ENCODE results near the gene UQCC5. TPM values are rescaled to one million over a fixed set of nuclear protein-coding genes. Genes with fewer than 3 reads are reported as not detected.

Gene UQCC5
- total RNA-seq, 1 experiment from 2014 or later: 45.8 TPM

DNA sequence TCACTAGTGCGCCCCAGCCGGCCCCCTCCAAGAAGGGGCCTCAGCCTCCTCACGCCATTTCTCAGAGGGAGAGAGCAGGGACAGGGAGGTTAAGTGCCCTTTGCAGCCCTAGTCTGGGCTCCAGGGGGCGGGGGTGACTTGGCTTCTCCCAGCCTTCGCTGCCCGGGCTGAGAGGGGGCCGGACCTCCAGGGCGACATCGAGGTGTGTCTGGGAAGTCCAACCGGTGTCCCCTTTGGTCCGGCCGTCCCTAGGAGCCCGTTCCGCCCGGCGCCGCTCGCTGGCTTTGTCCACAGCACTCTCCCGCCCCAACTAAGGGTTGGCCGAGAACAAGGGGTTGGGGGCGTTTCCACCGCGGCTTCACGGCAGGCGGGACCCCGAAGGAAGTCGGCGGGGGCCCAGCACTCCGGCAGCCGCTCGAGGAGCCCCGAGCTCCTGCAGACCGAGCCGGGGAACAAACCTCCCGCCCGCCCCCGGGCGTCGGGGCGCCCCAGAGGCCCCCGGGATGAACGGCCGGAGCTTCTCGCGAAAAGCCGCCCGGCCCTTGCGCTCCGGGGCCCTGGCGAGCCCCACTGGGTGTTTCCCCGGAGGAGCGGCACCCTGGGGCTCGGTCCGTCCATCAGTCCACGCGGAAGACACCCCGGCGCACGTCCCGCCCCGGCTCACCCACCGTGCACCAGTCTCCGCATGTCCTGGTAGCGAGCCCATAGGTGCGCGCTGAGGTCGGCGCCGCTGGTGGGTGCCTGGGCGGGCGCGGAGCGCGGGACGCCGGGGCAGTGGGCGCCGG is 3.4 kb upstream of the UQCC5 start:
- H3K9me3 ChIP-seq (ENCODE audit: control insufficient read depth, low read depth, low read length): no peaks in the 10 kb centered on the region
- H4K8ac ChIP-seq (replicated peaks; ENCODE audit: insufficient read length, low read depth, low read length): no peak overlapping the region
- H4K20me1 ChIP-seq (ENCODE audit: control insufficient read depth, insufficient read depth, insufficient read length): no peaks in the 10 kb centered on the region
- Mint-ChIP-seq H3K4me1 (peaks cover 34% of the 10 kb centered on the region in 2 experiments), H3K27me3 (ENCODE audit: low read depth) (no peaks in the 10 kb centered on the region), H3K36me3 (ENCODE audit: insufficient read depth in 1 of 3, low read depth in 3 of 3) (peaks cover 10 to 31% (median 27%) of the 10 kb centered on the region in 3 experiments), H3K27ac (peak overlapping the region in 1 of 3 experiments; percentile 39; a peak in 1 of 7 replicates), H3K4me3 (peak overlapping the region; percentile 77 to 86), H3K9me3 (no peaks in the 10 kb centered on the region)
- H3K14ac ChIP-seq (ENCODE audit: insufficient read depth, low read length): peak overlapping the region; percentile 72
- H3K9ac ChIP-seq (ENCODE audit: extremely low read depth, insufficient read length, low read length): peak overlapping the region; percentile 38
- peaks cover 13% of the 10 kb centered on the region; the same call in 1 of the 2 replicates for H3K79me2 ChIP-seq (ENCODE audit: insufficient read depth, low read length)
- no peak overlapping the region for H2BK12ac ChIP-seq (ENCODE audit: insufficient read length, low read depth, low read length)
- H2BK15ac ChIP-seq (ENCODE audit: low read depth, low read length): no peak overlapping the region
- H2BK5ac ChIP-seq (ENCODE audit: insufficient read length, low read length): no peak overlapping the region
- no peak overlapping the region for H4K5ac ChIP-seq (ENCODE audit: insufficient read length, low read depth, low read length)
- H2BK20ac ChIP-seq (ENCODE audit: low read depth, low read length, poor library complexity, severe bottlenecking): no peak overlapping the region
- H3K79me1 ChIP-seq (ENCODE audit: insufficient read depth, low read depth, low read length, poor library complexity, severe bottlenecking): peaks cover 6% of the 10 kb centered on the region
- no peak overlapping the region for H4K91ac ChIP-seq (ENCODE audit: insufficient read length, low read depth, low read length)
- H2AFZ ChIP-seq (ENCODE audit: low read length): no peak overlapping the region
- TF ChIP-seq, protein P1, sequence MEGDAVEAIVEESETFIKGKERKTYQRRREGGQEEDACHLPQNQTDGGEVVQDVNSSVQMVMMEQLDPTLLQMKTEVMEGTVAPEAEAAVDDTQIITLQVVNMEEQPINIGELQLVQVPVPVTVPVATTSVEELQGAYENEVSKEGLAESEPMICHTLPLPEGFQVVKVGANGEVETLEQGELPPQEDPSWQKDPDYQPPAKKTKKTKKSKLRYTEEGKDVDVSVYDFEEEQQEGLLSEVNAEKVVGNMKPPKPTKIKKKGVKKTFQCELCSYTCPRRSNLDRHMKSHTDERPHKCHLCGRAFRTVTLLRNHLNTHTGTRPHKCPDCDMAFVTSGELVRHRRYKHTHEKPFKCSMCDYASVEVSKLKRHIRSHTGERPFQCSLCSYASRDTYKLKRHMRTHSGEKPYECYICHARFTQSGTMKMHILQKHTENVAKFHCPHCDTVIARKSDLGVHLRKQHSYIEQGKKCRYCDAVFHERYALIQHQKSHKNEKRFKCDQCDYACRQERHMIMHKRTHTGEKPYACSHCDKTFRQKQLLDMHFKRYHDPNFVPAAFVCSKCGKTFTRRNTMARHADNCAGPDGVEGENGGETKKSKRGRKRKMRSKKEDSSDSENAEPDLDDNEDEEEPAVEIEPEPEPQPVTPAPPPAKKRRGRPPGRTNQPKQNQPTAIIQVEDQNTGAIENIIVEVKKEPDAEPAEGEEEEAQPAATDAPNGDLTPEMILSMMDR (conservative IDR thresholded peaks at IDR 0.05): no peak
- no peak overlapping the region for H3K4ac ChIP-seq (ENCODE audit: low read depth, low read length)
- no CpG with 5 or more reads among the region's 78 CpGs for WGBS (ENCODE audit: extremely low coverage, insufficient read length, low lambda C conversion rate)
- H3K27ac ChIP-seq (ENCODE audit: insufficient read length, low read depth, low read length): no peak overlapping the region
- no peak overlapping the region for H3K56ac ChIP-seq (ENCODE audit: insufficient read length, low read depth, low read length)
- H3K23me2 ChIP-seq (ENCODE audit: insufficient read length, low read depth, low read length, poor library complexity, severe bottlenecking): peaks cover 24% of the 10 kb centered on the region
- H3K4me1 ChIP-seq (ENCODE audit: insufficient read depth, low read length): peaks cover 4% of the 10 kb centered on the region
- H3K4me2 ChIP-seq (ENCODE audit: insufficient read depth, insufficient read length, low read length): peak overlapping the region; percentile 45
- no peak overlapping the region for H2BK120ac ChIP-seq (ENCODE audit: low read depth, low read length, poor library complexity, severe bottlenecking)
- DNase-seq: peak; percentile 47
- no peak overlapping the region for H3K23ac ChIP-seq (ENCODE audit: insufficient read length, low read depth, low read length)
- H3T11ph ChIP-seq (ENCODE audit: low read length): no peak overlapping the region
- H2AK5ac ChIP-seq (ENCODE audit: insufficient read length, low read length): no peak overlapping the region
- peak overlapping the region; percentile 10 for H3K18ac ChIP-seq (ENCODE audit: insufficient read length, low read depth, low read length)
- H3K27me3 ChIP-seq (ENCODE audit: insufficient read depth, low read length): no peaks in the 10 kb centered on the region

Data from H9 (cell line).